Testis (tissue), 3 donors: ENCODE measurements around the gene TOM1L2. TPM values are rescaled to one million over a fixed set of nuclear protein-coding genes. Genes with fewer than 3 reads are reported as not detected.
"Not testable (repeated sequence)": the region's sequence is repeated elsewhere in the genome, so short reads cannot be mapped to it uniquely, and the experiment has no call there.

Experiments
- DNase-seq: peaks from one replicate; pipeline ENCODE4 v3.0.0-alpha.2; 2019
- H3K27ac ChIP-seq, 2 donors: fragments of 200-600 bp; sonication (generic); one replicate each; pipeline ENCODE4 v1.5.1; 2019
- H3K27me3 ChIP-seq: fragments of 200-600 bp; sonication (generic); one replicate; pipeline ENCODE4 v1.5.1; 2019
- H3K36me3 ChIP-seq: fragments of 200-600 bp; sonication (generic); one replicate; pipeline ENCODE4 v1.5.1; 2017; ENCODE audit warnings: low read depth; ENCODE audit errors: missing control alignments
- H3K4me1 ChIP-seq: fragments of 200-600 bp; sonication (generic); one replicate; pipeline ENCODE4 v1.5.1; 2019
- H3K4me3 ChIP-seq, 2 donors: fragments of 200-600 bp; sonication (generic); one replicate each; pipeline ENCODE4 v1.5.1; 2017 to 2019
- H3K9me3 ChIP-seq: fragments of 200-600 bp; sonication (generic); one replicate; pipeline ENCODE4 v1.5.1; 2017
- POLR2A ChIP-seq: fragments of 450-650 bp; IDR thresholded peaks from one replicate; pipeline ENCODE4 v1.6.1; 2017; ENCODE audit warnings: antibody characterized with exemption, mild to moderate bottlenecking, moderate library complexity
- WGBS, 2 donors: methylation state at CpG; one replicate each; pipeline ENCODE4 v1.1.5; 2018; 5-methylcytosine and 5-hydroxymethylcytosine counted together
- intact Hi-C: fragments of 100-400 bp; cut with DNase I; formaldehyde crosslinking; loops from one replicate; pipeline ENCODE4 v1.15.1; 2023; ENCODE audit warnings: low total_unique reads
- polyA plus RNA-seq: library from polyadenylated mRNA; stranded (reverse); fragments of 350-450 nt; fragmentation: Illumina TruSeq; extraction: RNeasy Lipid Tissue Mini Kit (QIAGEN cat#74804); gene quantifications from one replicate; pipeline ENCODE4 v1.2.3, GENCODE V29; 2014; ENCODE audit warnings: low read depth, low replicate concordance; ENCODE audit not compliant: insufficient read depth
- total RNA-seq, 2 donors: library from RNA; depleted of rRNA; stranded (reverse); fragments of >200 nt; gene quantifications; one replicate each; pipeline ENCODE4 v1.2.3, GENCODE V29; 2016
- TF ChIP-seq, protein P1 (sequence below), 3 experiments: fragments of 450-650 bp in 2 of 3; fragments of 200-600 bp in 1 of 3; sonication (generic) in 1 of 3; IDR thresholded peaks; one replicate each; pipeline ENCODE4 v1.5.1; 2016 to 2019; ENCODE audit warnings: antibody characterized with exemption in 3 of 3, mild to moderate bottlenecking in 2 of 3, moderate library complexity in 1 of 3

The TOM1L2 gene
- total and polyA plus RNA-seq, 3 donors from 2014 or later = 92.4 to 221 (median 218) TPM

DNA sequence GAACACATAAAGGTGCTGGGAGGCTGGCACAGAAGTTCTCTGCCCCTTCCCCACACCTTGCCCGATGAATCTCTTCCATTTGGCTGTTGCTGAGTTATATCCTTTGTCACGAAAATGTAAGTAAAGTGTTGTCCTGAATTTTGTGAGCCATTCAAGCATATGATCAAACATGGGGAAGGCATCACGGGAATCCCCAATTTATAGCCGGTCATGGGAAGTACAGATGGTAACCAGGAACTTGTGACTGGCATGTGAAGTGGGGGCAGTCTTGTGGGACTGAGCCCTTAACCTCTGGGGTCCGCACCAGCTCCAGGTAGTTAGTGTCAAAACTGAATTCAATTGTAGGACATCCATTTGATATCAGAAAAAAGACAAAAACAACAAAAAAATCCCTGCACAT, 13.2 kb downstream of the TOM1L2 start:
- Histone ChIP-seq H3K27ac (peak overlapping the region; percentile 2 to 39), H3K4me3 (no peak overlapping the region), H3K36me3 (no peaks in the 10 kb centered on the region), H3K4me1 (peaks cover 32% of the 10 kb centered on the region), H3K9me3 (no peaks in the 10 kb centered on the region), H3K27me3 (no peaks in the 10 kb centered on the region)
- TF ChIP-seq POLR2A = no peak
- TF ChIP-seq, protein P1, sequence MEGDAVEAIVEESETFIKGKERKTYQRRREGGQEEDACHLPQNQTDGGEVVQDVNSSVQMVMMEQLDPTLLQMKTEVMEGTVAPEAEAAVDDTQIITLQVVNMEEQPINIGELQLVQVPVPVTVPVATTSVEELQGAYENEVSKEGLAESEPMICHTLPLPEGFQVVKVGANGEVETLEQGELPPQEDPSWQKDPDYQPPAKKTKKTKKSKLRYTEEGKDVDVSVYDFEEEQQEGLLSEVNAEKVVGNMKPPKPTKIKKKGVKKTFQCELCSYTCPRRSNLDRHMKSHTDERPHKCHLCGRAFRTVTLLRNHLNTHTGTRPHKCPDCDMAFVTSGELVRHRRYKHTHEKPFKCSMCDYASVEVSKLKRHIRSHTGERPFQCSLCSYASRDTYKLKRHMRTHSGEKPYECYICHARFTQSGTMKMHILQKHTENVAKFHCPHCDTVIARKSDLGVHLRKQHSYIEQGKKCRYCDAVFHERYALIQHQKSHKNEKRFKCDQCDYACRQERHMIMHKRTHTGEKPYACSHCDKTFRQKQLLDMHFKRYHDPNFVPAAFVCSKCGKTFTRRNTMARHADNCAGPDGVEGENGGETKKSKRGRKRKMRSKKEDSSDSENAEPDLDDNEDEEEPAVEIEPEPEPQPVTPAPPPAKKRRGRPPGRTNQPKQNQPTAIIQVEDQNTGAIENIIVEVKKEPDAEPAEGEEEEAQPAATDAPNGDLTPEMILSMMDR (IDR thresholded peaks at IDR 0.05) = no peak
- intact Hi-C loops = no loop called here
- WGBS, 2 donors = 84 to 92% methylated on average over 5 of the region's 5 CpGs
- DNase-seq = no peak

DNA sequence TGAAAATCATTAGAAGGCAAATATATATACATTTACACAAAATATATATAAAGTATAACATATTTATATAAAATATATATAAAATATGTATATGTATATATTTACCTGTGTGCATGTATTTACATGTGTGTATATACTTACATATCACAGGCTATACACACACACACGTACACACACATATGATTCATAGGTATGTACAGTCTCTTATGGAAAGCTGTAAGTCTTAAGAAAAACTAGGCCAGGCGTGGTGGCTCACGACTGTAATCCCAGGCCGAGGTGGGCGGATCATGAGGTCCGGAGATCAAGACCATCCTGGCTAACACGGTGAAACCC, 14.7 kb downstream of the TOM1L2 start:
- 89 to 91% methylated on average over 7 of the region's 7 CpGs for WGBS, 2 donors
- Histone ChIP-seq H3K27ac (peak overlapping the region in 1 of 2 donors; percentile 26), H3K4me3 (no peak overlapping the region), H3K36me3 (no peaks in the 10 kb centered on the region), H3K4me1 (peaks cover 26% of the 10 kb centered on the region), H3K9me3 (no peaks in the 10 kb centered on the region), H3K27me3 (no peaks in the 10 kb centered on the region)
- no peak for TF ChIP-seq POLR2A
- TF ChIP-seq, protein P1 (IDR thresholded peaks at IDR 0.05) = no peak
- intact Hi-C loops = no loop called here
- DNase-seq = no peak

DNA sequence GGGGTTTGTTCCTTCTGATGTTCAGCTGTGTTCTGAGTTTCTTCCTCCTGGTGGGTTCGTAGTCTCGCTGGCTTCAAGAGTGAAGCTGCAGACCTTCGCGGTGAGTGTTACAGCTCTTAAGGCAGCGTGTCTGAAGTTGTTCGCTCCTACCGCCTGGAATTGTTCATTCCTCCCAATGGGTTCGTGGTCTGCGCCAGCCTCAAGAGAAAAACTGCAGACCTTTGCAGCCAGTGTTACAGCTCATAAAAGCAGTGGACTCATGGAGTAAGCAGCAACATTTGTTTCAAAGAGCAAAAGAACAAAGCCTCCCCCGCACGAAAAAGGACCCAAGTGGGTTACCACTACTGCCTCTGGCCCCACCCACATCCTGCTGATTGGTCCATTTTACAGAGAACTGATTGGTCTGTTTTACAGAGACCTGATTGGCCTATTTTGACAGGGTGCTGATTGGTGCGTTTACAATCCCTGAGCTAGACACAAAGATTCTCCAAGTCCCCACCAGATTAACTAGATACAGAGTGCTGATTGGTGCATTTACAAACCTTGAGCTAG, 16.3 kb downstream of the TOM1L2 start:
- Histone ChIP-seq H3K27ac (peak overlapping the region in 1 of 2 donors; percentile 26), H3K4me3 (peak overlapping the region; percentile 1 to 36), H3K4me1 (peaks cover 29% of the 10 kb centered on the region)
- H3K36me3 ChIP-seq, intact Hi-C loops, H3K9me3 ChIP-seq, H3K27me3 ChIP-seq: not testable (repeated sequence)
- DNase-seq = peak; percentile 89
- WGBS, 2 donors = 72 to 88% methylated on average over 12 of the region's 12 CpGs

DNA sequence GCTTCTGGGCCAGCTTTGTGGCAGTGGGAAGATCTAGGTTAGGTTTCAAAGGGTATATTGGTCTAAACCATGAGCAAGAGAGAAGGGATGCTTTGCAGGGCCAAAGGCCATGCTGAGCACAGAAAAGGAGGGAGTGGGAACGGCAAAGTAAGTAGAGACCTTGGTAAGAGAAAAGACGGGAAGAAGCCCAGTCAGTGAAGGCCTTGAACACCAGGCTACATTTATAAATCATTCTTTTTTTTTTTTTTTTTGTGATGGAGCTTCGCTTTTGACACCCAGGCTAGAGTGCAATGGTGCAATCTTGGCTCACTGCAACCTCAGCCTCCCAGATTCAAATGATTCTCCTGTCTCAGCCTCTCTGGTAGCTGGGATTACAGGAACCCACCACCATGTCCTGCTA, 18.1 kb downstream of the TOM1L2 start:
- intact Hi-C loops = no loop called here
- TF ChIP-seq, protein P1 (IDR thresholded peaks at IDR 0.05) = no peak
- TF ChIP-seq POLR2A = no peak
- H3K27me3 ChIP-seq = no peaks in the 10 kb centered on the region
- H3K9me3 ChIP-seq = no peaks in the 10 kb centered on the region
- no peak for DNase-seq
- H3K27ac ChIP-seq = no peak overlapping the region
- WGBS, 2 donors = 69 to 79% methylated on average over 3 of the region's 3 CpGs
- peaks cover 22% of the 10 kb centered on the region for H3K4me1 ChIP-seq
- no peak overlapping the region for H3K4me3 ChIP-seq
- H3K36me3 ChIP-seq = no peaks in the 10 kb centered on the region

DNA sequence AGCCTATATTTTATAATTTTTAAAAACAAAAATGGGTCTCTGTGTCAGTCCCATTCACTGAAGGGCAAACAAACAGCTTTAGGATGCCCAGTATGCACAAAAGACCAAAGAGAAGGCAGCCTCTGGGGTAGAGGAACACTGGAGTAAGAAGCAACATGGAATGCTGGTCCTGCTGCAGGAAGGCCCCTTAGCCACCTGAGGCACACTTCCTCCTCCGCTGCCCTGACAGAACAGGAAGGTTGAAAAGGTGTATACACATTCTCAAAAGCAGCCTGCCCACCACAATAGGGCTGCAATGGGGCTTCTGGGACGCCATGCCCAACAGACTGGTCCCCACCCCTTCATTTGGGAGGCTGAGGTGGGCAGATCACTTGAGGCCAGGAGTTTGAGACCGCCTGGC, 19.5 kb downstream of the TOM1L2 start:
- no peaks in the 10 kb centered on the region for H3K27me3 ChIP-seq

More for the DNA sequence above, 19.5 kb downstream of the TOM1L2 start:
- no peak for DNase-seq
- H3K9me3 ChIP-seq = no peaks in the 10 kb centered on the region
- TF ChIP-seq, protein P1 (IDR thresholded peaks at IDR 0.05) = no peak
- TF ChIP-seq POLR2A = no peak
- no peak overlapping the region for H3K4me3 ChIP-seq
- H3K27ac ChIP-seq = no peak overlapping the region
- peaks cover 22% of the 10 kb centered on the region for H3K4me1 ChIP-seq
- no peaks in the 10 kb centered on the region for H3K36me3 ChIP-seq
- WGBS, 2 donors = 94 to 95% methylated on average over 2 to 3 of the region's 3 CpGs
- intact Hi-C loops = no loop called here
